IPS-NIHi7 (cell line): Measurements from ENCODE around the gene LEKR1.
"Not testable (repeated sequence)": the region's sequence is repeated elsewhere in the genome, so short reads cannot be mapped to it uniquely, and the experiment has no call there.

Experiments used
- DNase-seq: peaks from one replicate; pipeline ENCODE4 v3.0.0; 2012; ENCODE audit warnings: mixed read lengths; ENCODE audit errors: extremely low spot score

LEKR1 gene

DNA sequence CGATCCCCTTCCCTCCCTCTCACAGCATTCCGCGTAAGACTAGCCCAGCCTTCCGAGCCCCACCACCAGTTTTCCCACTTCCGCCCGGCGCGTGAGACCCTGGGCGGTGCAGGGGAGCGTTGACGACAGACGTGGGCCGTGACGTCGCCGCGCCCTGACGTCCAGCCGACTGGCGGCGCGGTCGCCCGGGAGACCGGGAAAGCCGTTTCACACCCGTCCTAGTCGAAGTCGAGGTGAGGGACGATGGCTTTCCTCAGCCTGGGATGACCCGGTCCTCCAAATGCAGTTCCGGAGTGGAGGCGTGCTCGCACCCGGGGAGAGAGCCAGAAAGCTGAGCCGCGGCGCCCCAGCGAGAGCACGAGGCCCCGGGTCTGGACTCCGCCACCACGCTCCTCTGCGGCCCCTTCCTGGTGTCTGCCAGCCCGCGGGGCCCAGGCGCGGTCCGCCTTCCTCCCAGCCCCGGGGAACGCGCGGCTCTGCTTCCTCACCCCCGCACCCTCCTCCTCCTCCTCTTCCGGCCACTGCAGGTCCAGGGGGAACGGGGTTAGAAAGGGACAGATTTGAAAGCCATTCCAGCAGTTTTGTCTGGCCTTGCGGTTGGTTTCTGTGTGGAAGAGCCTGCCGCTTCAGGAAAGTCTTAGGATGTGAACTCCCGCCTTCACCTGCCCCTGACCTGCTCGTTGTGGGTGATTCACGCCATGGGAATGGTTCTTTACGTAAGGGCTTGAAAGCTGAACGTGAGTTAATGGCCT lies at the start of gene LEKR1:
LEKR1 (plus strand) TSS at position 210 of the 752 bp plus-strand sequence. CDS start 2,977 bp downstream, outside the sequence.
- peak; percentile 79 for DNase-seq

DNA sequence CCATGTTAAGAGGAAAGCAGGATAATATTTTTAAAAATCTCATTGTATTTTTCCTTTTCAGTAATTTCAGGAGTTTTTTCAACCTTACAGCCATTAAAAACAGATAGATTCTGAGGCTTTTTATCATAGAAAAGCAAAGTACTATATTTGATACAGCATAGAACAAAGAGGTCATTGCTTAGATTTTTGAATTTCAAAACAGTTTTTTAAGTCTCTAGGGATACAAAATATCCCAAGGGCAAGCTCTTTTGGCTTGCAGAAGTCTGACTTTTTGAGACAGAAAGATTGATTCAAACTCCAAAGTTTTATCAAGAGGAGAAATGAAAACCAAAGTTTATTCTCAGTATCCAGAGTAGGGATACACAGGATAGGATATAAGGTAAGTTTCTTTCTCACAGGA lies 49.3 kb upstream of the LEKR1 start:
- no peak for DNase-seq

DNA sequence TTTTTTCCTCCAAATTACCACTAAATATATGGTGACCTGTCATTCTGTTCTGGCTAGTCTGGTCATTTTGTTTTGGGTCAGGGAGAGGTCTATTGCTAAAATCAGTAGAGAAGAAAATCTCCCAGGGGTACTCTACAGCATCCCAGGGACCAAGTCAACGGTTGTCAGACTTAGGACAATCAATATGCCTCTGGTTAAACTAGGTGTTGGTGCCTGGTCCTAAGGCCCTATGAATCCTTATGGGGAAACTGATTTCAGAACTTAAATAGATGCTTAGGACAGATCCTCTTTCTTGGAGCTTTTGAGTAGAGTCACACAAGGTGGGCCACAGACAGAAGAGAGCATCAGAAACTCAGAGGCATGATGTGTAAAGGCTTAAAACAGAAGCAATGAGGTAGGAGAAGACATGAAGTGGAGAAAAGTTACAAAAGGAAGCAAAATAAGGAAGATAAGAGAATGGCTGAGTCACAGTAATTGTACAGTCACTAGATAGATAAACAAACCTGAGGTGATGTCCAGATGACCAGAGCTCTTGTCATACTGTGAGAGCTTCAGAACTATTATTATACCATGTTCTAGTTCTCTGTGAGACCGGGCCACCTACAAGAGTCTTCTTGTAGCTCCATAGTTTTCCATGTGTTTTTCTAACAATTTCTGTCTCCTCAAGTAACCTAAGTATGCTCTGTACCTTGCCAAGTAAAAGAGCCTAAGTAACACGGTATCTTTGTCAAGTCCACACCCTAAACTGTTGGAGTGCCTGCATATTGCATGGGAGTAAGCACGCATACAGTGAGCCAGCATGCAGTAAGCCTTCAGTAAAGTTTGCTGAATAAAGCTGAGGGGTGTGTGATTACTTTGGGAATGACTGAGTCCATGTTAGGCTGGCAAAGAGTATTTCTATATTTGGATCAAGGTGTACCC lies 44.6 kb upstream of the LEKR1 start:
- no peak for DNase-seq

DNA sequence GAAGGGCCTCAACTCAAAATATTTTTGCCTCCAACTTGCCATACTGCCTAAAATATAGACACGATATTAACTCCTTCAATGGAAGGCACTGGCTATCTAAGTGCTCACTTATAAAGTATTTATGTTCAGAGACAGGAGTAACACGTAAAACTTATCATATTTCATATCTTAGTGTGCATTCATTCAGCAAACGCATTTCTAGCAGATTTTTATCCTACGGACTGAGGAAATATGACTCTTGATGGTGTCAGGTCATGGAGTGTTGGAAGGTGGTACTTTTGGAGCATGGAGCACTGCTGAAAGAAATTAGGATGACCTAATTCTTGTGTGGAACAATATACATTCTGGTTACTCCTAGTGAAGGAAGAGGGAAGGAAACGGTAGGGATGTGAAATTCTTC lies 43.8 kb upstream of the LEKR1 start:
- DNase-seq = no peak

DNA sequence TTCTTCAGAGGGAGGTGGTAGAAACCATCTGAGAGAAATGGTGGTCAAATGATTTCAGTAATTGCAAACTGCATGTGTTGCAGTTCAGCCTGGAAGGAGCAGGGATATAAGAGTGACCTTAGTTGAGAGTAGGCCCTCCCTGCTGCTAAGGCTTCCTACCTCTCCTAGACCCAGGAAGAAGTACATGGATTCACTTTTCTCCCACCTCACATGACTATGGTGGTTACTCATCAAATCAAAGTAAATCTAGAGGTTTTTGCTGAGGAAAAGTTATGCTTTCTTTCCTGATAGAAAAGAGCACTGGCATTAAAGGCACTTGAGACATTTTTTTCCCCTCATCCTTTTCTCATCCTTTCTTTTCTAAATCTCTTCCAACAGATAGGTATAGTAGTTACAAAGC lies 43.2 kb upstream of the LEKR1 start:
- DNase-seq = no peak

DNA sequence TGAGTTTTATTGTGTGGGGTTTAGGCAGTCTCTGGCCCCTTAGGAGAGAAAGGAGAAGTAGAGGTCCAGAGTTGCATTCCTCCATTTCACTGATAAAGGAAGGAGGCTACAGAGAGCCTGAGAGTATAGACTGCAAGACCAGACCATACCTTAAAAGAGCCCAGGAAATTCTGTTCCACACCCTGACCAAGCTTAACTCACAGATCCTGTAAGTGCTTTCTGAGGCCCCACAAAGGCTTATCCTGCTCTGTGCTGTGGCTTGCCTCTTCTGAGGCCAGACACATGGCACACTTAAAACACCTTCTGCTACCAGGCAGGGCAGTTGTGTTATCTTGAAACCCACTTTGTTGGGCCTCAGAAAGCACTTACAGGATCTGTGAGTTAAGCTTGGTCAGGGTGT lies 39.2 kb upstream of the LEKR1 start:
- DNase-seq = no peak

DNA sequence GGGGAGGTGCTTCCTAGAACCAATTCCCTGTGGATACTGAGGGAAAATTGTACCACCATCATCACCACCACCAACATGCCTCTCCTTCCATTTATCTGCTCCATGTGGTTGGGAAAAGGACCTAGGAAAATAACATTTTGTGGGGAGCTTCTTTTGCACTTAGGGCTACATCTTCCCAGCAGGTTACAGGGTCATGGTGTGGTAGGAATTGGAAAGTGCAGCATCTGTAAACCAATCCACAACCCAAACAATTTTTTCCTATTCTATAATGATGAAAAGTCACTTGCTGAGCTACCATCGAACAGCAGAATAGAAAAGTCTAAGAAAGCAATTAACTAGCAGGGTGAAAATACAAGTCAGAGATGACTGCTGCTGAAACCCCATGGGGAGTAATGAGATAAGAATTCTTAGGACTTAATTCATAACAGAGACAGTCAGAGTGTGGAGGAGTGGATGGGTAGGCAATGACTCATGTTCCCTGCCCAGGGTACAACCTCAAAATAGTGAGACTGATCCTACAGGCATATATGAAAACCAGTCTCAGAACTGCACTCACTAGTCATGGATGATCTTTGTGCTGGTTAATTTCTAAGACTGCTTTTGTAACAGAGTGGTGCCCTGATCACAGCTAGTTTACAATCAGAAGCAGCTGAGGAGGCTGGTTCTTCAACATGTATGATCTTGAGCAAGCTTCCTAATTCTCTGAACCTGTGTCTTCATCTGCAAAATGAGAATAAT lies 38.1 kb upstream of the LEKR1 start:
- no peak for DNase-seq

DNA sequence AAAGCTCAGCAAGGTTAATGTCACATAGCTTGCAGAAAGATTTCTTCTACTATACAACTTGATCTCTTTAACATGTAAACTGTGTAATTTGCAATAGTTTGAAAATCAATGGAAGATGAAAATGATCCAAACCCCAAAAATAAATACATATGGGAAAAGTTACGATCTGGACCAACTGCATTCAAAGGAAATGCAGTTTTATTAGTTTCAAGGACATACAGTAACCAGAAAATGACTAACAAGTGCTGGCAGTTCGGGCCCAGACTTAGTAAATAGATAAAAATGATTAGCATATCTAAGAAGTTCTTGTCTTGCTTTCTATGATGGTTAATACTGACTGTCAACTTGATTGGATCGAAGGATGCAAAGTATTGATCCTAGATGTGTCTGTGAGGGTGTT lies 37.3 kb upstream of the LEKR1 start:
- no peak for DNase-seq

DNA sequence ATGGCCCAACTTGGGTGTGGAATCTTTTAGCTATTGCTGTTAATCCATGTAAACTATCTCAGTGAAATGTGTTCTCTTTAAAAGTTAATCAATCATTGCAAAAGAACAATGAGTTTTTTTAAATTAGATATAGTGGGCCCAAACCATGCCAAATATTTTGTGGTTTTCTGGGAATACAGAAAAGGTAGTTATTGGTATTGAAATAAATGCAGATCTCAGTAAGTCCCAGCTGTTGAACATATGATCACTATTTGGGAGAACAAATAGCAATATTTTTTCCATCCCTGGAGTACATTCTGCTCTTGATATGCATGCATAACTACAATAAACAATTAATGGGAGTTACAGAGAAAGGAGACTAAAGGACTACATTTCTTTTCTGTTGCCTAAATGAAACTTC lies 36.0 kb upstream of the LEKR1 start:
- DNase-seq = no peak

DNA sequence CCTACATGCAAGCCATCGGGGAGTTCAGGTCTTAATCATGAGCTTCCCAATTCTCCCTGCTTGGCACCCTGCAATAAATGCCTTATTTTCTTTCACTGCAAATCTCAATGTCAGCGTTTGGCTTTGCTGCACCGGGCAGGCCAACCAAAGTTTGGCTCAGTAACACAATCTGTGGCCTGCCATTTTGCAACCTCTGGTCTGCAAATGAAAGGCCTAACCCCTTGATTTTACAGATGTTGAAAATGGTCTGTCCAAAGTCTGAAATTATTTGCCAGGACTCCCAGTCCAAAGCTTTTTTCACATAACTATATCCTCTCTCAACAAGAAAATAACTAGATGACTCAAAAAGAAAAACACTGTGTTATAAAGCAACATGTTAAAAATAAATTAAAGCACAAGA lies 34.0 kb upstream of the LEKR1 start:
- DNase-seq = no peak

DNA sequence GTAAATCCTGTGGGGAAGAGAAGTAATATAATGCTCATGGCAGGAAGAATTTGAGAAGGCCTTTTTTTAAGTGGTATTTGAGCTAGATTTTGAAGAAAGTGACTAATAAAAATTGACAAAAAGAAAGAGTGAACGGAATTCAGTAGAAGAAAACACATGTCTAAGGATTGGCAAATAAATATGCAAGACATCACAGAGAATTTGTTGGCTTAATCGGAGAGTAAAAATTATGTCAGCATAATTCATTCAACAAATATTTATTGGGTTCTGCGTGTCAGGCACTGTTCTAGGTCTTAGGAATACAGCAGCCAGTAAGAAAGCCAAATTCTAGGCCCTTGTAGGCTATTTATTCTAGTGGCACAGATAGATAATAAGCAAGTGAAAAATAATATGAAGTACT lies 33.6 kb upstream of the LEKR1 start:
- no peak for DNase-seq

DNA sequence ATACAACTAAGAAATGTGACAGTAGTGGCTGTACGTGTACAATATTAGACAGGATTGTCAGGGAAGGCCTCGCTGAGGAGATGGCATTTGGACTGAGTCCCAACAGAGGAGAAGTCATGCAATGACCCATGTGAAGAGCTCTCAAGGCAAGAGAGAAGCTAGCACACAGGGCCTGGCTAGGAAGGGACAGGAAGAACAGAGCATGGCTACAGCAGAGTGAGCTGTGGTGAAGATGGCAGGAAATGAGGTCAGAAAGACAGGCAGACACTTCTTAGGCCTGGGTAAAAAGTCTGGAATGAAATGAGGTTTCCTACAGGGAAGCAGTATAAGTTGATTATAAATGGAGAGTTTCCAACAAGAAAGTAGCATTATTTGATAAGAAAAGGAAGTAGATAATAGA lies 33.2 kb upstream of the LEKR1 start:
- no peak for DNase-seq

DNA sequence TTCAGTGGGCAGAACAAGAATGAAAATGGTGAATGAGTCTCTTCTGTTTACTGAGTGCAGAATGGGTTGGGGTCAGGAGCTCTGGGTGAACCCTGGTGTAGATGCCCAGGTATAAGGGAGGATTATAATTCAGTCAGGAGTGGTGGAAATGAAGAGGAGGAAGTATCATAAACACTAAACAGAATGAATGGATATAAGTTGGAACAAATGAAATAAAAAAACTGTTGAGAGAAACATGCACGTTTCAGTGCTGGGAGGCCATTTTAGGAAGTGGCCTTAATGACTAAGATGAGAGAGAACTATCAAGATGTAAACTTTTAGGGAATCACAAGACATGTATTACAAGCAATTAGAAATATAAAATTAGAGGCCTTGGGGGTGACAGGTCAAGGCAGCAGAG lies 32.8 kb upstream of the LEKR1 start:
- no peak for DNase-seq

DNA sequence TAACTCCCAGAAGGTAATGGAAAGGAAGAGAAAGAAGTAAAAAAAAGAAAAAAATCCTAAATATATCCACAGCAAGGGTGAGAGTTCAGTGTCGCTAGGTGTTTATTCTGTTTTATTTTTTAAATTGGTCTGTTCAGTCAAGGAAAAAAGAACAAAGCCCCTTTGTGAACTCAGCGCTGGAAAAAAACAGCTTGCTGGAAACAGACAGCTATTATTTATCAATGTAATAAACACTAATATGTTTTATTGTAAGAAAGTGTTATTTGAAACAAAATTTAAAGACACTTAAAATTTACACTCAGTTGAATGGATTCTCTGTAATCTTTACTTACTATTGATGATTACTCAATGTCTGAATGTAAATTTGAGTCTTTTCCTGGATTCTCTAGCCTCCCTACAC lies 32.3 kb upstream of the LEKR1 start:
- DNase-seq = no peak

DNA sequence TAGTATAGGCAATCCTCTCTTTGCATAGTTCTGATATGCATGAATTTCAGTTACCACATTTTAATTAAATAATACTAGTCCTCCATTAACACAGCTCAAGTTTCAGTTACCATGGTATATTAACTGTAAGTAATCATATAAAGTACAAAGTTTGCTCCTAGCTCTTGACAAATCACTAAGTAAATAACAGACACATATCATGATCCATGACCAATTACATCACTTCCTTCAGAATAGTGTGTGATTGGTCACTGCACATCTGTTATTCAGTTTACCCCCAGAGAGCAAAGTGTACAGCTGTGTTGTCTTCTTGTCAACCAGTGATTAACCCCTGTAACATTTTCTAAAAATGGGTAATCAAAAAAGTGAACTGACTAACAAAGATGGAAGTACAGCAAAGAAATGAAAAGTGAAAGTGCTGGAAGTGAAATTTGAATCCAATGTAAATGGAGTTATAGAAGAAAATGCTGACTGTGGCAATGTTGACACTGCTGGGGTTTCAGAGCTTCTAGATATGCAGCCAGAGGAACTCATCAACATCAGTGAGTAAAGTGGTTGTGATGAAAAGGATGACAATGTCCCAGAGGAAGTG lies 30.2 kb upstream of the LEKR1 start:
- DNase-seq = no peak

DNA sequence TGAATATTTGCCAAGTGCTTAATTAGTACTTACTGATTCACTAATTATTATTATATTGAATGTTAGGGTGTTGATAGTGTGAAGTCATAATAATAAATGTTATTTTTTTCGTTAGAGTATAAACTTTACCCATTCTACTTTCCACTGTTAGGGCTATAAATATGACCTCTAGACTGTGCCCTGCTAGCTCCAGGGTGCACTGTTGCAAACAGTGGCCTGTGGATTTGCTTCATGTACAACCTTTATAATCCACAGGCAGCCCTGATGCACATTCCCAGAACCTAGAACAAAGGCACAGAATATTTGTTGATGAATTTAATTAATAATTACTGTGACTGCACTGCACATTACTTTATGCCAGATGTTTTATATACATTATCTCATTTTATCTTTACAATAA lies 28.8 kb upstream of the LEKR1 start:
- DNase-seq = no peak

DNA sequence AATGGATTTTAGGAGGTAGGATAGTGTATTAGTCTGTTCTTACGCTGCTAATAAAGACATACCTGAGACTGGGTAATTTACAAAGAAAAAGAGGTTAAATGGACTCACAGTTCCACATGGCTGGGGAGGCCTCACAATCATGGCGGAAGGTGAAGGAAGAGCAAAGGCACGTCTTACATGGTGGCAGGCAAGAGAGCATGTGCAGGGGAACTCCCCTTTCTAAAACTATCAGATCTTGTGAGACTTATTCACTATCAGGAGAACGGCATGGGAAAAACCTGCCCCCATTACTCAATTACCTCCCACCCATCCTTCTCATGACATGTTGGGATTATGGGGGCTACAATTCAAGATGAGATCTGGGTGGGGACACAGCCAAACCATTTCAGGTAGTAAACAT lies 25.9 kb upstream of the LEKR1 start:
- not testable (repeated sequence) for DNase-seq

DNA sequence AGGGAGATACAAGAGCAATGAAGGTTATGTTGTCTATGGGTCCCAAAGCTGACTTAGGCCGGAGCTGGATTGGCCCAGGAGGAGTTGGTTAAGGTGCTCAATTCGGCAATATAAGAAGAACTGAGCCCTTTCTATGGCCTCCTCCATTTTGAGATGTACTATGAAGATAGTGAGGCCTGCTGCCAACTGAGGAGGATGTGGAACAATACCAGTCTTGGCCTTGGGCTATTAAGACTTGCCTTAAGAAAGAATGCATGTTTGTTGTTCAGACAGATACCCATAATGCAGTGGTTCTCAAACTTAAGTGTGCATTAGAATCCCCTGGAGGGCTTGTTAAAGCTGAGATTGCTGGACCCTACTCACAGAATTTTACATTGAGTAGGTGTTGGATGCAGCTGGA lies 24.4 kb upstream of the LEKR1 start:
- no peak for DNase-seq

DNA sequence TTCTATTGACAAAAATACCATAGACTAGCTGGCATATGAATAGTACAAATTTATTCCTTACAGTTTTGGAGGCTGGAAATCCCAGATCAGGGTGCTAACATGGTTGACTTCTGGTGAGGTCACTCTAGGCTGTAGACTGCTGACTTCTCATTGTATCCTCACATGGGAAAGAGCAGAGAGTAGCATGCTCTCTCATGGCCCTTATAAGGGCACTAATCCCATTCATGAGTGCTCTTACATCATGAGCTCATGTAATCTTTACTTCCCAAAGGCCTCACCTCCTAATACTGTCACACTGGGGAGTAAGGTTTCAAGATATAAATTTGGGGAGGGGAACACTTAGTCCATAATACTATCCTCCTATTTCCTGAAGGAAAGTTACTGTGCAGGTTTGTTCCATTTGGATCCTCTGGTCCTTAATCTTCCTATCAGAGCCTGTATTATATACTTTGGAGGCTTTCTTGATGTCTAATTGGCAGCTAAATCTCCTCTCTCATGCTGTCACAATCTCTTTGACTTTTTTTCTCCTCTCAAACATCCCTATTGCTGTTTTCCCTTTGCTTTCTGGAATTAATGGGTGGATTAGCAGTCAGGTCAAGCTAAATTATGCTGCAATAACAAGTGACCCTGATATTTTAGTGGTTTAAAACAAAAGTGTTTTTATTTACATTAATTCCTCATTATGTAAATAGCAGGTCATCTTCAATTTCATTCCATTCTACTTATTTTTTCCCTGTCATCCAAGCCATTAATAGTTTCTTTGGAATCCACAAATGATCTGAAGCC lies 23.1 kb upstream of the LEKR1 start:
- no peak for DNase-seq

DNA sequence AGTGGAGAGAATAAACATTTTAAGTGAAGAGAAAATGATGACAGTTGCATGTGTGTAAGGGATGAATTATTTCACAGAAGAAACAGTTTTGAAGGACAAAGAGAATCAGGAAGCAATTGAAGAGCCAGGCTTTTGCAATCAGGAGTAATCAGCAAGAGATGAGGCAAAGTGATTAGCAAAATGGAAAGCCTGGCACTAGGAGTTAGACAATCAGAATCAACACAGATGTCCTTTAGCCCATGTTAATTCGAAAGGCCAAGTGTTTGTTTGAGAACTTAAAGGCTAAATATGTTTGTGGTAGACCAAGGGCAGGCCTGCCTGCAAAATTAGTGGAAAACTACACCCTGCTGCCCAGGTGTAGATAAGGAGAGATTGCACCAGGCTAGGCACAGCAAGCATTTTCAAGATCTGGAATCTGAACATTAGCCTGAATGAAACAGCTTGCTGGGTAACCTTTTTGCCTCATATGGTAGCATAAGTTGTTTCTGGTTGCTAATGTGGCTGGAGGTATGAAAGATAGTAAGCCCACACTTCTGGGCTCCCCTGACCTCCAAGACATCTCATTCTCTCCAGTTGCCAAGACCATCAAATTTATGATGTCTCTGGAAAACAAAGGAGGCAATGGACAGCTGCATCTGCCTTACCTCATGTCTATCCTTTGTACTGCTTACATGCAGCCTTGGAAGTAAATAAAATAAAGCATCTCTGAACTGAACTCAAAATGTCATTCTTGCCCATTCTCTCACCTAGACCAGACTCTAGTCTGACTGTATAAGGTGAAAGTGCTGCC lies 22.0 kb upstream of the LEKR1 start:
- no peak for DNase-seq
